Esophagus (tissue), 2 donors: ENCODE results near the gene ZNF641. TPM values are rescaled to one million over a fixed set of nuclear protein-coding genes. Genes with fewer than 3 reads are reported as not detected.
"Not testable (repeated sequence)": the region's sequence is repeated elsewhere in the genome, so short reads cannot be mapped to it uniquely, and the experiment has no call there.

Experiments used
- H3K27ac ChIP-seq, 2 donors: one replicate each; pipeline ENCODE4 v1.5.1; 2013; ENCODE audit warnings: low read depth in 2 of 2, mild to moderate bottlenecking in 2 of 2, inconsistent platforms in 1 of 2, low read length in 1 of 2, moderate library complexity in 1 of 2
- H3K27me3 ChIP-seq, 2 donors: one replicate each; pipeline ENCODE4 v1.6.1; 2013; ENCODE audit warnings: low read length in 2 of 2, control low read depth in 1 of 2, mild to moderate bottlenecking in 1 of 2; ENCODE audit not compliant: insufficient read depth in 2 of 2, control insufficient read depth in 1 of 2
- H3K36me3 ChIP-seq, 2 donors: one replicate each; pipeline ENCODE4 v1.6.1; 2013; ENCODE audit warnings: low read length in 1 of 2; ENCODE audit not compliant: control insufficient read depth in 2 of 2, insufficient read depth in 2 of 2
- H3K4me1 ChIP-seq, 2 donors: one replicate each; pipeline ENCODE4 v1.6.1; 2013; ENCODE audit warnings: low read length in 1 of 2; ENCODE audit not compliant: control insufficient read depth in 2 of 2, insufficient read depth in 2 of 2
- H3K4me3 ChIP-seq, 2 donors: one replicate each; pipeline ENCODE4 v1.5.1; 2013; ENCODE audit warnings: low read length in 2 of 2, mild to moderate bottlenecking in 2 of 2, low read depth in 1 of 2, moderate library complexity in 1 of 2
- H3K9me3 ChIP-seq, 2 donors: one replicate each; pipeline ENCODE4 v1.6.1; 2013; ENCODE audit warnings: mild to moderate bottlenecking in 2 of 2, low read depth in 1 of 2, low read length in 1 of 2, moderate library complexity in 1 of 2; ENCODE audit not compliant: control insufficient read depth in 2 of 2, insufficient read depth in 1 of 2
- WGBS, 2 donors: extraction: QIAGEN DNeasy Blood & Tissue Kit; methylation state at CpG; one replicate each; pipeline ENCODE4 v1.1.7; 2013; 5-methylcytosine and 5-hydroxymethylcytosine counted together
- polyA plus RNA-seq, 2 donors: library from polyadenylated mRNA; stranded (reverse); fragments of 200-250 nt; gene quantifications; one replicate each; pipeline ENCODE4 v1.2.3, GENCODE V29; 2013
- donor health status: healthy with polysubstance abuse.
- donor health status: Bipolar disorder and iron deficiency.

The ZNF641 gene
- polyA plus RNA-seq, 2 donors: 3.0 to 3.4 TPM

- Histone ChIP-seq H3K4me3 (no peak overlapping the region), H3K4me1 (no peaks in the 10 kb centered on the region), H3K27ac (no peak overlapping the region), H3K9me3 (no peaks in the 10 kb centered on the region), H3K36me3 (no peaks in the 10 kb centered on the region), H3K27me3 (no peaks in the 10 kb centered on the region)
- 62 to 71% methylated on average over 4 of the region's 4 CpGs for WGBS, 2 donors
These were observed 14.2 kb downstream of the ZNF641 start for GRCh38 chr12:48336564-48336963.

- Histone ChIP-seq H3K27ac (no peak overlapping the region), H3K9me3 (no peaks in the 10 kb centered on the region), H3K36me3 (no peaks in the 10 kb centered on the region), H3K4me3 (no peak overlapping the region), H3K27me3 (no peaks in the 10 kb centered on the region), H3K4me1 (no peaks in the 10 kb centered on the region)
- WGBS, 2 donors: 77 to 82% methylated on average over 2 of the region's 2 CpGs
These were observed 14.7 kb downstream of the ZNF641 start for GRCh38 chr12:48336061-48336460.

- Histone ChIP-seq H3K4me3 (no peak overlapping the region), H3K4me1 (no peaks in the 10 kb centered on the region), H3K9me3 (no peaks in the 10 kb centered on the region), H3K27me3 (peaks cover 0 to 2% of the 10 kb centered on the region in 2 donors), H3K36me3 (no peaks in the 10 kb centered on the region), H3K27ac (no peak overlapping the region)
- WGBS, 2 donors: 78 to 85% methylated on average over 5 of the region's 5 CpGs
These were observed 15.9 kb downstream of the ZNF641 start for GRCh38 chr12:48334808-48335207.

GRCh38 chr12:48333680-48334079, 17.0 kb downstream of the ZNF641 start:
- H3K4me1 ChIP-seq, H3K27ac ChIP-seq, H3K27me3 ChIP-seq, H3K4me3 ChIP-seq, H3K36me3 ChIP-seq, H3K9me3 ChIP-seq: not testable (repeated sequence)
- WGBS, 2 donors: 93 to 95% methylated on average over 4 to 10 of the region's 26 CpGs

GRCh38 chr12:48331399-48331798, 19.3 kb downstream of the ZNF641 start:
- no peak overlapping the region for H3K4me3 ChIP-seq
- no peaks in the 10 kb centered on the region for H3K36me3 ChIP-seq
- no peaks in the 10 kb centered on the region for H3K9me3 ChIP-seq
- 72 to 90% methylated on average over 2 of the region's 2 CpGs for WGBS, 2 donors
- H3K4me1 ChIP-seq: no peaks in the 10 kb centered on the region
- H3K27me3 ChIP-seq: peaks cover 0 to 2% of the 10 kb centered on the region in 2 donors
- no peak overlapping the region for H3K27ac ChIP-seq

GRCh38 chr12:48329199-48329939, 21.4 kb downstream of the ZNF641 start:
- Histone ChIP-seq H3K4me1 (no peaks in the 10 kb centered on the region), H3K36me3 (no peaks in the 10 kb centered on the region), H3K9me3 (no peaks in the 10 kb centered on the region), H3K27ac (no peak overlapping the region), H3K27me3 (peaks cover 0 to 2% of the 10 kb centered on the region in 2 donors), H3K4me3 (no peak overlapping the region)
- 85 to 88% methylated on average over 55 of the region's 55 CpGs for WGBS, 2 donors

- H3K36me3 ChIP-seq: no peaks in the 10 kb centered on the region
- H3K9me3 ChIP-seq: no peaks in the 10 kb centered on the region
- H3K27me3 ChIP-seq: no peaks in the 10 kb centered on the region
- no peak overlapping the region for H3K27ac ChIP-seq
- WGBS, 2 donors: 69% methylated on average over 2 of the region's 2 CpGs; no CpG with 5 or more reads in 1 of the 2 donors
- no peaks in the 10 kb centered on the region for H3K4me1 ChIP-seq
- H3K4me3 ChIP-seq: no peak overlapping the region
These were observed 34.2 kb downstream of the ZNF641 start for GRCh38 chr12:48316491-48316890.

- no peaks in the 10 kb centered on the region for H3K9me3 ChIP-seq
- no peak overlapping the region for H3K4me3 ChIP-seq
- H3K36me3 ChIP-seq: no peaks in the 10 kb centered on the region
- H3K27me3 ChIP-seq: no peaks in the 10 kb centered on the region
- H3K4me1 ChIP-seq: no peaks in the 10 kb centered on the region
- WGBS, 2 donors: 52 to 60% methylated on average over 3 of the region's 3 CpGs
- H3K27ac ChIP-seq: no peak overlapping the region
These were observed 39.4 kb downstream of the ZNF641 start for GRCh38 chr12:48311313-48311712.

- no peak overlapping the region for H3K27ac ChIP-seq
- H3K4me3 ChIP-seq: no peak overlapping the region
- no peaks in the 10 kb centered on the region for H3K4me1 ChIP-seq
- H3K9me3 ChIP-seq: no peaks in the 10 kb centered on the region
- WGBS, 2 donors: 94 to 95% methylated on average over 13 of the region's 13 CpGs
- H3K27me3 ChIP-seq: no peaks in the 10 kb centered on the region
- H3K36me3 ChIP-seq: no peaks in the 10 kb centered on the region
These were observed 43.5 kb downstream of the ZNF641 start for GRCh38 chr12:48307269-48307668.

- H3K4me3 ChIP-seq: no peak overlapping the region
- H3K27me3 ChIP-seq: no peaks in the 10 kb centered on the region
- H3K36me3 ChIP-seq: no peaks in the 10 kb centered on the region
- no peaks in the 10 kb centered on the region for H3K4me1 ChIP-seq
- no peak overlapping the region for H3K27ac ChIP-seq
- 83 to 89% methylated on average over 2 of the region's 2 CpGs for WGBS, 2 donors
- H3K9me3 ChIP-seq: no peaks in the 10 kb centered on the region
These were observed 45.5 kb downstream of the ZNF641 start for GRCh38 chr12:48305190-48305589.
